GM12878 (cell line): ENCODE results near the gene TDRD9. TPM values are rescaled to one million over a fixed set of nuclear protein-coding genes. Genes with fewer than 3 reads are reported as not detected.

Source experiments
- CEBPZ ChIP-seq: fragments of 150-350 bp; IDR thresholded peaks from 2 replicates; pipeline ENCODE4 v1.6.1; 2016; ENCODE audit warnings: low read depth, low read length
- E2F8 ChIP-seq: fragments of 450-650 bp; IDR thresholded peaks from 2 replicates; pipeline ENCODE4 v1.6.1; 2018; ENCODE audit warnings: mild to moderate bottlenecking, low read depth, moderate library complexity; ENCODE audit not compliant: partially characterized antibody
- NBN ChIP-seq: fragments of 450-650 bp; IDR thresholded peaks from 2 replicates; pipeline ENCODE4 v1.6.1; 2016
- NFXL1 ChIP-seq: fragments of 450-650 bp; IDR thresholded peaks from 2 replicates; pipeline ENCODE4 v1.6.1; 2017; ENCODE audit warnings: antibody characterized with exemption, mild to moderate bottlenecking, borderline replicate concordance
- RELB ChIP-seq: fragments of 450-650 bp; IDR thresholded peaks from 2 replicates; pipeline ENCODE4 v1.6.1; 2017; ENCODE audit warnings: low read depth, mild to moderate bottlenecking, moderate library complexity
- polyA plus RNA-seq, 11 experiments: library from polyadenylated mRNA; depleted of rRNA in 4 of 11; unstranded in 6 of 11; stranded (reverse) in 5 of 11; fragments of >200 nt; fragmentation: Nextera tagmentation in 4 of 11; fragmentation: Illumina TruSeq in 1 of 11; extraction: Ambion mirVana in 4 of 11; extraction: Trizol in 1 of 11; gene quantifications; 1 replicate in 1 of 11; 2 replicates in 10 of 11; pipeline versions ENCODE4 v1.2.1 to v1.2.3, GENCODE V29; 2011 to 2016; ENCODE audit warnings: inconsistent platforms in 2 of 11, missing spikeins in 2 of 11, low read depth in 1 of 11
- total RNA-seq, 4 experiments: library from RNA; depleted of rRNA in 3 of 4; stranded (reverse); fragments of >200 nt in 3 of 4; fragmentation: Illumina TruSeq in 1 of 4; extraction: Trizol in 1 of 4; gene quantifications; 2 replicates each; pipeline versions ENCODE4 v1.2.1 to v1.2.3, GENCODE V29; 2013 to 2021

The TDRD9 gene
- total and polyA plus RNA-seq, 10 of the 15 experiments (the other 5 are each of a cell fraction or from before 2014, with no cell fraction given) = 0.12 TPM; not detected in 9

GRCh38 chr14:104040539-104040938, 112.3 kb downstream of the TDRD9 start (continued):
- TF ChIP-seq CEBPZ (no peak), NFXL1 (no peak), E2F8 (no peak), RELB (no peak), NBN (no peak)
- TF ChIP-seq, all 136 proteins: peak for 0
